Breast epithelium (tissue), 3 donors: Measurements from ENCODE around the gene PLCH1.

Source experiments
- POLR2A ChIP-seq: fragments of 450-650 bp; IDR thresholded peaks from one replicate; pipeline ENCODE4 v1.6.1; 2016; ENCODE audit warnings: antibody characterized with exemption, mild to moderate bottlenecking, moderate library complexity
- POLR2AphosphoS5 ChIP-seq, 3 donors: sonication (generic); formaldehyde crosslinking; IDR thresholded peaks; one replicate each; pipeline ENCODE4 v1.6.1; 2017; ENCODE audit warnings: antibody characterized with exemption in 3 of 3
- TF ChIP-seq, protein P1 (sequence below), 3 donors: fragments of 450-650 bp; IDR thresholded peaks; one replicate each; pipeline ENCODE4 v1.5.1; 2016 to 2017; ENCODE audit warnings: antibody characterized with exemption in 3 of 3, mild to moderate bottlenecking in 3 of 3, moderate library complexity in 3 of 3

DNA sequence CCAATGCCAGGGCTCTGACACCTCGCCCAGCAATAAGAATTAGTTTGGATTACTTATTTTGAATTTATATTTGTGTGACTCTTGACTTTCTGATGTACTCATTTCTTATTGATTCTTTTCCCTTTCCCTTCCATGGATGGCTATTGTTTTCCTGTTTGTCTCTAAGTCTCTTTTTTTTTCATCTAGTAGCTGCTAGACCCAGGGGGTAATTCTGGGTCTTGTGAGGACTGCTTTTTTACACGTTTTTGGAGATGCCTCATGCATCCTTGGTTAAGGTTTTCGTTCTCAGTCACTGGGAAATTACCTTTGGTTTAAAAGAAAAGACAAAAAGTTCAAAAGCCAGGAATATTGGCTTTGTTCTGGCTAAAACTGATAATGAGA, 381.2 kb downstream of the PLCH1 start:
- TF ChIP-seq, protein P1, sequence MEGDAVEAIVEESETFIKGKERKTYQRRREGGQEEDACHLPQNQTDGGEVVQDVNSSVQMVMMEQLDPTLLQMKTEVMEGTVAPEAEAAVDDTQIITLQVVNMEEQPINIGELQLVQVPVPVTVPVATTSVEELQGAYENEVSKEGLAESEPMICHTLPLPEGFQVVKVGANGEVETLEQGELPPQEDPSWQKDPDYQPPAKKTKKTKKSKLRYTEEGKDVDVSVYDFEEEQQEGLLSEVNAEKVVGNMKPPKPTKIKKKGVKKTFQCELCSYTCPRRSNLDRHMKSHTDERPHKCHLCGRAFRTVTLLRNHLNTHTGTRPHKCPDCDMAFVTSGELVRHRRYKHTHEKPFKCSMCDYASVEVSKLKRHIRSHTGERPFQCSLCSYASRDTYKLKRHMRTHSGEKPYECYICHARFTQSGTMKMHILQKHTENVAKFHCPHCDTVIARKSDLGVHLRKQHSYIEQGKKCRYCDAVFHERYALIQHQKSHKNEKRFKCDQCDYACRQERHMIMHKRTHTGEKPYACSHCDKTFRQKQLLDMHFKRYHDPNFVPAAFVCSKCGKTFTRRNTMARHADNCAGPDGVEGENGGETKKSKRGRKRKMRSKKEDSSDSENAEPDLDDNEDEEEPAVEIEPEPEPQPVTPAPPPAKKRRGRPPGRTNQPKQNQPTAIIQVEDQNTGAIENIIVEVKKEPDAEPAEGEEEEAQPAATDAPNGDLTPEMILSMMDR (IDR thresholded peaks at IDR 0.05), result no peak
- TF ChIP-seq POLR2A, result no peak
- TF ChIP-seq POLR2AphosphoS5 (IDR thresholded peaks at IDR 0.05), result no peak
